ENCODE results near the gene LTO1.

The LTO1 gene

GRCh38 chr11:69617682-69618081, 57.5 kb downstream of the LTO1 start:
- Histone ChIP-seq H3K27ac (ENCODE audit: low read length) (no peak overlapping the region), H3K9me3 (ENCODE audit: control insufficient read depth in 1 of 2, low read length in 2 of 2) (no peaks in the 10 kb centered on the region), H3K27me3 (ENCODE audit: low read depth, low read length) (no peaks in the 10 kb centered on the region), H3K36me3 (ENCODE audit: control insufficient read depth in 1 of 2, insufficient read depth in 2 of 2, low read length in 2 of 2) (no peaks in the 10 kb centered on the region), H3K4me3 (ENCODE audit: low read depth in 1 of 2, low read length in 2 of 2) (no peak overlapping the region), H3K4me1 (ENCODE audit: control insufficient read depth in 1 of 2, insufficient read depth in 2 of 2, low read length in 2 of 2) (no peaks in the 10 kb centered on the region)

DNA sequence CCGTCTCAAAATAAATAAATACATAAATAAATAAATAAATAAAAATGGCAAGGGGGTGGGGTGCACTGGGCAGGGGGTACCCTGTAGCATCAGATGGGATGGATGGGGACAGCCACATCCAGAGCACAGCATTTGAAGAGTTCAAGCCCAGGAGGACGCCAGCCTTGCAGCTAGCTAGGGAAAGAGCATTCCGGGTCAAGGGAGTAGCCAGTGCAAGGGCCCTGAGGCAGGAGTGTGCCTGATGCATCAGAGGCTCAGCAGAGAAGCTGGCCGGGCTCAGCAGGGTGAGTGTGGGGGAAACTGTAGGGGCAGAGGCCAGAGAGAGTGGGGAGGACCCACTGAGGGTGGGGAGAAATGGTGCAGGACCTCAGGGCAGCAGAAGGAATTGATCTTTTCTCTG, 57.9 kb downstream of the LTO1 start:
- Histone ChIP-seq H3K4me3 (ENCODE audit: low read depth in 1 of 2, low read length in 2 of 2) (no peak overlapping the region), H3K27me3 (ENCODE audit: low read depth, low read length) (no peaks in the 10 kb centered on the region), H3K9me3 (ENCODE audit: control insufficient read depth in 1 of 2, low read length in 2 of 2) (no peaks in the 10 kb centered on the region)

More for the DNA sequence above, 57.9 kb downstream of the LTO1 start:
- no peak overlapping the region for H3K27ac ChIP-seq (ENCODE audit: low read length)
- H3K36me3 ChIP-seq (ENCODE audit: control insufficient read depth in 1 of 2, insufficient read depth in 2 of 2, low read length in 2 of 2), result no peaks in the 10 kb centered on the region
- H3K4me1 ChIP-seq (ENCODE audit: control insufficient read depth in 1 of 2, insufficient read depth in 2 of 2, low read length in 2 of 2), result no peaks in the 10 kb centered on the region

All from muscle layer of duodenum (tissue), 2 donors.